IMR-90 (cell line): ENCODE results near the gene TLR1. TPM values are rescaled to one million over a fixed set of nuclear protein-coding genes. Genes with fewer than 3 reads are reported as not detected.

ENCODE experiments used
- ATAC-seq: fragments of 200-7000 bp; cut with Tn5 transposase; 2 replicates; pipeline ENCODE4 v1.9.1; 2020; ENCODE audit warnings: low read depth, mild to moderate bottlenecking, moderate library complexity
- BruUV-seq: library from RNA; stranded (reverse); fragments of 400-500 nt; replicated peaks from 2 replicates; lab custom pipeline; 2021; lab: Mats Ljungman, UMichigan
- CTCF ChIA-PET: fragments of 300-600 bp; formaldehyde crosslinking; extraction: SDS; loops from one replicate; lab custom pipeline; 2021; ENCODE audit warnings: antibody characterized with exemption; lab: Yijun Ruan, JAX
- POLR2A ChIA-PET: fragments of 300-600 bp; sonication (Branson Sonifier 250); formaldehyde crosslinking; loops from one replicate; lab custom pipeline; 2022; ENCODE audit warnings: antibody characterized with exemption; ENCODE audit not compliant: unreplicated experiment; lab: Charles Lee
- DNase-seq: peaks from one replicate; pipeline ENCODE4 v3.0.0; 2013
- H2AFZ ChIP-seq: replicated peaks from 2 replicates; pipeline ENCODE3; 2013; ENCODE audit warnings: low read length, mild to moderate bottlenecking; ENCODE audit not compliant: poor library complexity
- H2AK5ac ChIP-seq: 2 replicates; pipeline ENCODE4 v1.6.1; 2013; ENCODE audit warnings: low read depth, low read length, inconsistent platforms
- H2AK9ac ChIP-seq: replicated peaks from 2 replicates; pipeline ENCODE3; 2013; ENCODE audit warnings: mild to moderate bottlenecking, low read depth, low read length, moderate library complexity; ENCODE audit not compliant: poor library complexity
- H2BK120ac ChIP-seq: 2 replicates; pipeline ENCODE4 v1.6.1; 2013; ENCODE audit warnings: low read depth, low read length, inconsistent platforms
- H2BK15ac ChIP-seq: 3 replicates; pipeline ENCODE4 v1.6.1; 2013; ENCODE audit warnings: low read depth, low read length, inconsistent platforms
- H2BK20ac ChIP-seq: 2 replicates; pipeline ENCODE4 v1.6.1; 2013; ENCODE audit warnings: low read depth, mild to moderate bottlenecking, inconsistent platforms, low read length, moderate library complexity
- H2BK5ac ChIP-seq: 2 replicates; pipeline ENCODE4 v1.6.1; 2013; ENCODE audit warnings: mild to moderate bottlenecking, low read depth, low read length, inconsistent platforms; ENCODE audit not compliant: poor library complexity, severe bottlenecking
- H3K14ac ChIP-seq: replicated peaks from 2 replicates; pipeline ENCODE4 v1.6.1; 2013; ENCODE audit warnings: low read depth, low read length, inconsistent platforms
- H3K18ac ChIP-seq: 2 replicates; pipeline ENCODE4 v1.6.1; 2013; ENCODE audit warnings: low read depth, low read length, control low read depth
- H3K23ac ChIP-seq: 2 replicates; pipeline ENCODE4 v1.6.1; 2013; ENCODE audit warnings: low read depth, low read length, inconsistent platforms
- H3K27ac ChIP-seq: 2 replicates; pipeline ENCODE4 v1.5.1; 2013; ENCODE audit warnings: mild to moderate bottlenecking, control low read depth, low read length; ENCODE audit not compliant: insufficient read depth
- H3K27me3 ChIP-seq: 2 replicates; pipeline ENCODE4 v1.6.1; 2013; ENCODE audit warnings: low read length; ENCODE audit not compliant: control insufficient read depth, insufficient read depth
- H3K36me3 ChIP-seq: 2 replicates; pipeline ENCODE4 v1.6.1; 2013; ENCODE audit warnings: low read length, mixed read lengths; ENCODE audit not compliant: control insufficient read depth, insufficient read depth
- H3K4ac ChIP-seq: 2 replicates; pipeline ENCODE4 v1.6.1; 2013; ENCODE audit warnings: low read depth, low read length, inconsistent platforms
- H3K4me1 ChIP-seq: 2 replicates; pipeline ENCODE4 v1.6.1; 2013; ENCODE audit warnings: low read length, mixed read lengths; ENCODE audit not compliant: control insufficient read depth, insufficient read depth
- H3K4me2 ChIP-seq: 2 replicates; pipeline ENCODE4 v1.6.1; 2013; ENCODE audit warnings: low read depth, mild to moderate bottlenecking, control low read depth, low read length, moderate library complexity
- H3K4me3 ChIP-seq: 2 replicates; pipeline ENCODE4 v1.5.1; 2013; ENCODE audit warnings: low read depth, mild to moderate bottlenecking, control low read depth, low read length, moderate library complexity; ENCODE audit not compliant: insufficient read depth
- H3K56ac ChIP-seq: 2 replicates; pipeline ENCODE4 v1.6.1; 2013; ENCODE audit warnings: low read length, inconsistent platforms; ENCODE audit not compliant: insufficient read depth; ENCODE audit errors: extremely low read depth
- H3K79me1 ChIP-seq, 2 experiments: 2 replicates each; pipeline ENCODE4 v1.6.1; 2013; ENCODE audit warnings: low read length in 2 of 2, inconsistent platforms in 1 of 2, low read depth in 1 of 2
- H3K9ac ChIP-seq: 2 replicates; pipeline ENCODE4 v1.6.1; 2013; ENCODE audit warnings: low read depth, low read length, control low read depth
- H3K9me1 ChIP-seq: 2 replicates; pipeline ENCODE4 v1.6.1; 2013; ENCODE audit warnings: low read length, inconsistent platforms; ENCODE audit not compliant: insufficient read depth
- H3K9me3 ChIP-seq: 2 replicates; pipeline ENCODE4 v1.6.1; 2013; ENCODE audit warnings: low read length; ENCODE audit not compliant: control insufficient read depth, insufficient read depth
- H4K20me1 ChIP-seq: 2 replicates; pipeline ENCODE4 v1.6.1; 2013; ENCODE audit warnings: low read length, inconsistent platforms; ENCODE audit not compliant: insufficient read depth
- H4K5ac ChIP-seq: 2 replicates; pipeline ENCODE4 v1.6.1; 2013; ENCODE audit warnings: mild to moderate bottlenecking, low read depth, low read length, control low read depth
- H4K8ac ChIP-seq, 2 experiments: 2 replicates each; pipeline ENCODE4 v1.6.1; 2013; ENCODE audit warnings: low read depth in 2 of 2, low read length in 2 of 2, control low read depth in 1 of 2, inconsistent platforms in 1 of 2
- H4K91ac ChIP-seq: 2 replicates; pipeline ENCODE4 v1.6.1; 2013; ENCODE audit warnings: low read depth, low read length, inconsistent platforms; ENCODE audit not compliant: insufficient read depth
- BHLHE40 ChIP-seq: fragments of 150-350 bp; IDR thresholded peaks from 2 replicates; pipeline ENCODE4 v1.6.1; 2016; ENCODE audit warnings: mild to moderate bottlenecking, low read depth, low read length
- CEBPB ChIP-seq: IDR thresholded peaks from 2 replicates; pipeline ENCODE4 v1.6.1; 2012; ENCODE audit warnings: low read depth, low read length, improper control_type of control experiment
- CHD1 ChIP-seq: IDR thresholded peaks from 2 replicates; pipeline ENCODE4 v1.6.1; 2012; ENCODE audit warnings: low read depth, low read length, improper control_type of control experiment
- FOS ChIP-seq: fragments of 150-350 bp; IDR thresholded peaks from 2 replicates; pipeline ENCODE4 v1.6.1; 2016; ENCODE audit warnings: low read depth, low read length
- MAFK ChIP-seq: IDR thresholded peaks from 2 replicates; pipeline ENCODE4 v1.6.1; 2012; ENCODE audit warnings: low read depth, low read length, improper control_type of control experiment
- MAZ ChIP-seq: IDR thresholded peaks from 2 replicates; pipeline ENCODE4 v1.6.1; 2012; ENCODE audit warnings: low read depth, mild to moderate bottlenecking, low read length, improper control_type of control experiment, moderate library complexity, borderline replicate concordance
- MXI1 ChIP-seq: IDR thresholded peaks from 2 replicates; pipeline ENCODE4 v1.6.1; 2012; ENCODE audit warnings: low read depth, mild to moderate bottlenecking, low read length, moderate library complexity, borderline replicate concordance
- NFE2L2 ChIP-seq: fragments of 150-350 bp; IDR thresholded peaks from 2 replicates; pipeline ENCODE4 v1.6.1; 2016; ENCODE audit warnings: low read depth, mild to moderate bottlenecking, low read length
- POLR2A ChIP-seq: IDR thresholded peaks from 2 replicates; pipeline ENCODE4 v1.6.1; 2012; ENCODE audit warnings: mild to moderate bottlenecking, low read depth, low read length
- RAD21 ChIP-seq: IDR thresholded peaks from 2 replicates; pipeline ENCODE4 v1.6.1; 2012; ENCODE audit warnings: low read length, improper control_type of control experiment
- RCOR1 ChIP-seq: IDR thresholded peaks from 2 replicates; pipeline ENCODE4 v1.6.1; 2012; ENCODE audit warnings: mild to moderate bottlenecking, low read length, improper control_type of control experiment; ENCODE audit not compliant: insufficient replicate concordance
- RFX5 ChIP-seq: IDR thresholded peaks from 2 replicates; pipeline ENCODE4 v1.8.0; 2012; ENCODE audit warnings: low read depth, mild to moderate bottlenecking, low read length, moderate library complexity
- SMC3 ChIP-seq: fragments of 150-350 bp; IDR thresholded peaks from 2 replicates; pipeline ENCODE4 v1.6.1; 2016; ENCODE audit warnings: low read depth, mild to moderate bottlenecking, antibody characterized with exemption, low read length, moderate library complexity
- WGBS, 2 experiments: methylation state at CpG; one replicate each; pipeline versions ENCODE4 v1.1.5 to v1.1.7; 2013; ENCODE audit warnings: missing lambda C conversion rate in 2 of 2; ENCODE audit not compliant: insufficient read length in 1 of 2; ENCODE audit errors: extremely low coverage in 2 of 2; 5-methylcytosine and 5-hydroxymethylcytosine counted together
- dilution Hi-C: fragments of 300-500 bp; cut with HindIII; formaldehyde crosslinking; loops from one replicate; pipeline ENCODE4 v1.14.3; 2018; ENCODE audit warnings: low sequenced_read_pairs; ENCODE audit not compliant: unreplicated experiment
- in situ Hi-C: fragments of 300-500 bp; cut with MboI; formaldehyde crosslinking; loops from 3 replicates; pipeline ENCODE4 v1.14.3; 2019; ENCODE audit warnings: low sequenced_read_pairs, inconsistent platforms, mixed read lengths
- intact Hi-C: fragments of 100-400 bp; cut with micrococcal nuclease; formaldehyde crosslinking; loops from 2 replicates; pipeline ENCODE4 v1.10.0; 2022
- polyA plus RNA-seq, 3 experiments: library from polyadenylated mRNA; depleted of rRNA; stranded (reverse); fragments of >200 nt; gene quantifications; 2 replicates each; pipeline ENCODE4 v1.2.3, GENCODE V29; 2012; ENCODE audit warnings: low replicate concordance in 1 of 3
- total RNA-seq: library from RNA; depleted of rRNA; stranded (reverse); fragments of >200 nt; gene quantifications from 2 replicates; pipeline ENCODE4 v1.2.3, GENCODE V29; 2012
- TF ChIP-seq, protein P1 (sequence below): fragments of 150-350 bp; IDR thresholded peaks from 2 replicates; pipeline ENCODE4 v1.6.1; 2017; ENCODE audit warnings: mild to moderate bottlenecking, antibody characterized with exemption, low read length, low read depth
- TF ChIP-seq, protein P2 (sequence below): conservative IDR thresholded peaks from 2 replicates; pipeline ENCODE4 v1.5.1; 2012; ENCODE audit warnings: mild to moderate bottlenecking, low read depth, low read length, improper control_type of control experiment
- TF ChIP-seq, protein P3 (sequence below): fragments of 150-350 bp; IDR thresholded peaks from 2 replicates; pipeline ENCODE4 v1.6.1; 2016; ENCODE audit warnings: low read depth, mild to moderate bottlenecking, low read length, moderate library complexity, borderline replicate concordance

The TLR1 gene
- total and polyA plus RNA-seq, 2 of the 4 experiments (the other 2 are of a cell fraction) = 0.24 to 1.1 TPM

DNA sequence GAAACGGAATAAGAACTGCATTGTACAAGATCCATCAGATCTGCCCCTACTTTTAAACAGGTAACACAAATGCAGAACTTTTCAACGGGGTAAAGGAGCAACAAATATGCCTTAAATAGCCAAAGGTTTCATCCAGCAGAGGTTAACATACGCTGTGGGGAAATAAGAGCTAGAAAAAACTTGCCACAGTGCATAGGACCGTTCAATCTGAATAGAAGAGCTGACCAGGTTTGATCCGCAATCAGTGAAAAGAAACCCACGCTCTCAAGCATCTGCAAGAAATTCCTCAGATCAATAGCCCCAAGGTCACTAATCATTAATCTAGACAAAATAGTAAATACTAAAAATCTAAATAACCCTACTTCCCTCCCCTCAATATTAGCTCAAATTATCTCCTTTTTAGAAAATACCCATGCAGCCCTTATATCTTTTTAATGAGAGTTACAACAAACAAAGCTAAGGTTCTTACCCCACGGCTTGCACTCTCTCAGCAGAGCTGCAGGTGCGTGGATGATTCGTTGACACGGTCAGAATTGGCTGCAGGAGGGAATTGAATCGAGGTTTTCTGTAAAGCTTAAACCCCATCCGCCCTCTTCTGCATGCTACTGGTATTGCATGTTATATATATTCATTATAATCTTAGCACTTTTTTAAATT is 22.0 kb downstream of the TLR1 start, which contains the start of gene TLR10:
Gene TLR10 (minus strand): TSS at position 539 of the 657 bp plus-strand sequence. CDS start 7,400 bp downstream, outside the sequence.
- Histone ChIP-seq H3K79me1 (no peaks in the 10 kb centered on the region), H3K4ac (no peak within 1 kb of the TSS), H2BK20ac (no peak within 1 kb of the TSS), H4K20me1 (no peaks in the 10 kb centered on the region), H3K9ac (no peak within 1 kb of the TSS), H2BK120ac (no peak within 1 kb of the TSS), H2BK5ac (no peak within 1 kb of the TSS), H3K18ac (no peak within 1 kb of the TSS), H4K8ac (no peak within 1 kb of the TSS), H3K4me2 (no peak within 1 kb of the TSS), H3K9me1 (no peaks in the 10 kb centered on the region), H3K27ac (no peak within 1 kb of the TSS), H2BK15ac (no peak within 1 kb of the TSS), H3K56ac (no peak within 1 kb of the TSS), H2AK5ac (no peak within 1 kb of the TSS), H2AFZ (no peak within 1 kb of the TSS), H3K14ac (no peak within 1 kb of the TSS), H4K5ac (no peak within 1 kb of the TSS), H4K91ac (no peak within 1 kb of the TSS), H3K27me3 (peaks cover 4% of the 10 kb centered on the region), H3K36me3 (no peaks in the 10 kb centered on the region), H3K4me3 (no peak within 1 kb of the TSS), H2AK9ac (no peak within 1 kb of the TSS), H3K4me1 (no peaks in the 10 kb centered on the region), H3K23ac (no peak within 1 kb of the TSS), H3K9me3 (no peaks in the 10 kb centered on the region)
- intact Hi-C loops (loop anchor here (2.0 kb wide), 1 partner anchor 74 kb away; the partner anchor contains the start of gene TLR6), dilution Hi-C loops (no loop called here), in situ Hi-C loops (no loop called here)
- CTCF ChIA-PET = interaction anchor here (1.0 to 2.2 kb wide), 12 partner anchors 9 to 73 kb away, joined by 3 to 10 read pairs (median 5); no protein-coding TSS in a partner anchor
- ATAC-seq (peak; percentile 81), DNase-seq (peak; percentile 52)
- WGBS, 2 experiments = 0% methylated on average over 1 of the region's 12 CpGs; no CpG with 5 or more reads in 1 of the 2 experiments
- no TSS peak for BruUV-seq
- TF ChIP-seq, protein P1, sequence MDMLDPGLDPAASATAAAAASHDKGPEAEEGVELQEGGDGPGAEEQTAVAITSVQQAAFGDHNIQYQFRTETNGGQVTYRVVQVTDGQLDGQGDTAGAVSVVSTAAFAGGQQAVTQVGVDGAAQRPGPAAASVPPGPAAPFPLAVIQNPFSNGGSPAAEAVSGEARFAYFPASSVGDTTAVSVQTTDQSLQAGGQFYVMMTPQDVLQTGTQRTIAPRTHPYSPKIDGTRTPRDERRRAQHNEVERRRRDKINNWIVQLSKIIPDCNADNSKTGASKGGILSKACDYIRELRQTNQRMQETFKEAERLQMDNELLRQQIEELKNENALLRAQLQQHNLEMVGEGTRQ = no peak
- TF ChIP-seq POLR2A = no peak
- TF ChIP-seq MXI1 = no peak
- TF ChIP-seq RAD21 = peak; percentile 64
- TF ChIP-seq NFE2L2 = no peak
- TF ChIP-seq CEBPB = no peak
- TF ChIP-seq RCOR1 = no peak
- TF ChIP-seq FOS = no peak
- TF ChIP-seq MAFK = no peak
- TF ChIP-seq BHLHE40 = no peak
- TF ChIP-seq, protein P2, sequence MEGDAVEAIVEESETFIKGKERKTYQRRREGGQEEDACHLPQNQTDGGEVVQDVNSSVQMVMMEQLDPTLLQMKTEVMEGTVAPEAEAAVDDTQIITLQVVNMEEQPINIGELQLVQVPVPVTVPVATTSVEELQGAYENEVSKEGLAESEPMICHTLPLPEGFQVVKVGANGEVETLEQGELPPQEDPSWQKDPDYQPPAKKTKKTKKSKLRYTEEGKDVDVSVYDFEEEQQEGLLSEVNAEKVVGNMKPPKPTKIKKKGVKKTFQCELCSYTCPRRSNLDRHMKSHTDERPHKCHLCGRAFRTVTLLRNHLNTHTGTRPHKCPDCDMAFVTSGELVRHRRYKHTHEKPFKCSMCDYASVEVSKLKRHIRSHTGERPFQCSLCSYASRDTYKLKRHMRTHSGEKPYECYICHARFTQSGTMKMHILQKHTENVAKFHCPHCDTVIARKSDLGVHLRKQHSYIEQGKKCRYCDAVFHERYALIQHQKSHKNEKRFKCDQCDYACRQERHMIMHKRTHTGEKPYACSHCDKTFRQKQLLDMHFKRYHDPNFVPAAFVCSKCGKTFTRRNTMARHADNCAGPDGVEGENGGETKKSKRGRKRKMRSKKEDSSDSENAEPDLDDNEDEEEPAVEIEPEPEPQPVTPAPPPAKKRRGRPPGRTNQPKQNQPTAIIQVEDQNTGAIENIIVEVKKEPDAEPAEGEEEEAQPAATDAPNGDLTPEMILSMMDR = peak; percentile 66
- TF ChIP-seq SMC3 = peak; percentile 68
- no peak for TF ChIP-seq CHD1
- TF ChIP-seq MAZ = no peak
- no peak for TF ChIP-seq RFX5
- TF ChIP-seq, protein P3, sequence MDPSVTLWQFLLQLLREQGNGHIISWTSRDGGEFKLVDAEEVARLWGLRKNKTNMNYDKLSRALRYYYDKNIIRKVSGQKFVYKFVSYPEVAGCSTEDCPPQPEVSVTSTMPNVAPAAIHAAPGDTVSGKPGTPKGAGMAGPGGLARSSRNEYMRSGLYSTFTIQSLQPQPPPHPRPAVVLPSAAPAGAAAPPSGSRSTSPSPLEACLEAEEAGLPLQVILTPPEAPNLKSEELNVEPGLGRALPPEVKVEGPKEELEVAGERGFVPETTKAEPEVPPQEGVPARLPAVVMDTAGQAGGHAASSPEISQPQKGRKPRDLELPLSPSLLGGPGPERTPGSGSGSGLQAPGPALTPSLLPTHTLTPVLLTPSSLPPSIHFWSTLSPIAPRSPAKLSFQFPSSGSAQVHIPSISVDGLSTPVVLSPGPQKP = no peak
- POLR2A ChIA-PET = no interaction called here
